Kidney glomerular epithelial cell (primary cell): ENCODE measurements around the gene SNAPC4.
"Not testable (repeated sequence)": the region's sequence is repeated elsewhere in the genome, so short reads cannot be mapped to it uniquely, and the experiment has no call there.

ENCODE experiments used
- DNase-seq: peaks from one replicate; lab custom pipeline; 2025; lab: John Stamatoyannopoulos, UW

SNAPC4 gene

GRCh38 chr9:136410500-136411287 lies 10.7 kb upstream of the SNAPC4 start, which contains the start of the genes ENTR1 and PMPCA:
Gene ENTR1 (minus strand): TSS chr9:136410614. CDS start chr9:136410397, 217 bp downstream.
Gene PMPCA (plus strand): TSS chr9:136410658. CDS start chr9:136410669, 11 bp downstream.
- peak; percentile 78 for DNase-seq

GRCh38 chr9:136409557-136410455 lies 9.8 kb upstream of the SNAPC4 start:
- DNase-seq, result peak; percentile 5

- DNase-seq, result no peak
Measured at GRCh38 chr9:136407911-136408310, 7.9 kb upstream of the SNAPC4 start.

- DNase-seq, result not testable (repeated sequence)
Measured at GRCh38 chr9:136407061-136407460, 7.1 kb upstream of the SNAPC4 start.

GRCh38 chr9:136405904-136406303 lies 5.9 kb upstream of the SNAPC4 start:
- not testable (repeated sequence) for DNase-seq

- DNase-seq, result no peak
Measured at GRCh38 chr9:136405481-136405880, 5.5 kb upstream of the SNAPC4 start.

- DNase-seq, result no peak
Measured at GRCh38 chr9:136404801-136405136, 4.8 kb upstream of the SNAPC4 start.

- no peak for DNase-seq
Measured at GRCh38 chr9:136403915-136404800, 4.2 kb upstream of the SNAPC4 start.

GRCh38 chr9:136403538-136403914 lies 3.6 kb upstream of the SNAPC4 start:
- no peak for DNase-seq

- DNase-seq, result no peak
Measured at GRCh38 chr9:136402067-136402466, 2.1 kb upstream of the SNAPC4 start.

- no peak for DNase-seq
Measured at GRCh38 chr9:136401173-136401922, 1.4 kb upstream of the SNAPC4 start.

- no peak for DNase-seq
Measured at GRCh38 chr9:136399176-136400037, 563 bp downstream of the SNAPC4 start.

- no peak for DNase-seq
Measured at GRCh38 chr9:136398286-136398685, 1.7 kb downstream of the SNAPC4 start.

- DNase-seq, result no peak
Measured at GRCh38 chr9:136397643-136398042, 2.3 kb downstream of the SNAPC4 start.

GRCh38 chr9:136396219-136396515 lies 3.8 kb downstream of the SNAPC4 start:
- no peak for DNase-seq

GRCh38 chr9:136395345-136396218 lies 4.4 kb downstream of the SNAPC4 start:
- no peak for DNase-seq

GRCh38 chr9:136395020-136395340 lies 5.0 kb downstream of the SNAPC4 start:
- no peak for DNase-seq

- no peak for DNase-seq
Measured at GRCh38 chr9:136394312-136395019, 5.5 kb downstream of the SNAPC4 start.

GRCh38 chr9:136393531-136393930 lies 6.4 kb downstream of the SNAPC4 start:
- DNase-seq, result no peak
